LNCaP clone FGC (cell line): ENCODE data around the gene CDH8.

ENCODE experiments used
- DNase-seq: peaks from one replicate; pipeline ENCODE4 v3.0.0-alpha.2; 2011; ENCODE audit warnings: low read depth
- H3K4me3 ChIP-seq: 2 replicates; pipeline ENCODE4 v1.5.1; 2011; ENCODE audit warnings: mild to moderate bottlenecking, low read depth, low read length, control low read depth
- TF ChIP-seq, protein P1 (sequence below): IDR thresholded peaks from 2 replicates; pipeline ENCODE4 v1.5.1; 2012; ENCODE audit warnings: mild to moderate bottlenecking; ENCODE audit not compliant: control insufficient read depth, insufficient read depth; ENCODE audit errors: extremely low read depth

CDH8 gene

DNA sequence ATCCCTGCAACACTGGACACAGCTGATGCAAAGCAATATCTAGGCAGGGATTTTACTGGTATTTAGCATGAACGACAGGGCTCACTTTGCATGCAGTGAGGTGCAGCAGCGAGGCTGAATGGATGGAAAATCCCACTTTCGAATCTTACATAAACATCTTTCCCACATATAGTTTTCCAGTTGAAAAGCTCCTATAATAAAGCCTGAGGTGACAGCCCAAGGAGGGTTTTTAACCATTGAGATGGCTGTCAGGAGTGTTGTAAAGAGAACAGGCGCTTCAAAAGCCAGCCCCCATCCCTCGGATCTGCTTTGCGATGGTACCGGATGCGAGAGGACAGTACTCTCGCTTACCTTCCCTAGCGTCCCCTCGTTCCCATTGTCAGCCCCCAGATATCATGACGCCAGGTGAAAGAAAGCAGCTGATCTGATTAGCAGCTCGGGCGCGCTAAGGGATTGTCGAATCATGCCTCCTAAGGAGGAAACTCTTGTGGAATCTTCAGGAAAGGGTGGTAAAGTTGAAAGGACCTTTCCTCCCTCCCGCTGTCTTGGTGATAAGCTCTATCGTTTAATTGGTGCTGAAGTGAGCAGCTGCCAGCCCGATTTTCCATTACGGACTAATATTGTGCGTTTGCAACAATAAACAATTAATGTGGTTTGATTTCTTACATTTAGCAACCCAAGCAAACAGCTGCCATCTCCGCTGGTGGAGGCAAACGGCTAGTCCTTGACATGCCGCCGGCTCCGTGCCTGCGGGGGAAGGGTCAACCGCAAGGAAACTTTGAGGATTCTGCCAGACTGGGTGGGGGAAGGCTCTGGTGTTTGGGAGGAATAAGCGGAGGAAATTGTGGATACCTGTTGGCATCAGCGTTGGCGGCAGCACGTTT, 1.8 kb downstream of the CDH8 start:
- H3K4me3 ChIP-seq, result no peak overlapping the region
- no peak for DNase-seq
- TF ChIP-seq, protein P1, sequence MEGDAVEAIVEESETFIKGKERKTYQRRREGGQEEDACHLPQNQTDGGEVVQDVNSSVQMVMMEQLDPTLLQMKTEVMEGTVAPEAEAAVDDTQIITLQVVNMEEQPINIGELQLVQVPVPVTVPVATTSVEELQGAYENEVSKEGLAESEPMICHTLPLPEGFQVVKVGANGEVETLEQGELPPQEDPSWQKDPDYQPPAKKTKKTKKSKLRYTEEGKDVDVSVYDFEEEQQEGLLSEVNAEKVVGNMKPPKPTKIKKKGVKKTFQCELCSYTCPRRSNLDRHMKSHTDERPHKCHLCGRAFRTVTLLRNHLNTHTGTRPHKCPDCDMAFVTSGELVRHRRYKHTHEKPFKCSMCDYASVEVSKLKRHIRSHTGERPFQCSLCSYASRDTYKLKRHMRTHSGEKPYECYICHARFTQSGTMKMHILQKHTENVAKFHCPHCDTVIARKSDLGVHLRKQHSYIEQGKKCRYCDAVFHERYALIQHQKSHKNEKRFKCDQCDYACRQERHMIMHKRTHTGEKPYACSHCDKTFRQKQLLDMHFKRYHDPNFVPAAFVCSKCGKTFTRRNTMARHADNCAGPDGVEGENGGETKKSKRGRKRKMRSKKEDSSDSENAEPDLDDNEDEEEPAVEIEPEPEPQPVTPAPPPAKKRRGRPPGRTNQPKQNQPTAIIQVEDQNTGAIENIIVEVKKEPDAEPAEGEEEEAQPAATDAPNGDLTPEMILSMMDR, result no peak

DNA sequence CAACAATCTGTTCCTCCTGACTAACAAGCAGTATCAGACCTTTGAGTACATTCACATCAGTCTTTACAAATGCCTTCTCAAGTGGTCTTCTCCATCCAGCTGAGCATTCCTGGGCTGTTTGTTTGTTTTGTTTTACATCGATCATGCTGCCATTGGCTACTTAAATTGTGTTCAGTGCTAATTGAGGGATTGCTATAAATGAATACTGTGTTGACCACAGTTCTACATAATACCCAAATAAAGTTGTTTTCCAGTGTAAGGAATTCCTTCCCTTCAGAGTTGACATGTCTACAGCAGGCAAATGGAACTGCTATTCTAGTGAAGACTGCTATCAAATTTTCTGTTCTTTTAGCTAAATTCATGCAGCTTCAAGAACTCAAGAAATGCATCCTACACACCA, 3.2 kb downstream of the CDH8 start:
- no peak overlapping the region for H3K4me3 ChIP-seq
- DNase-seq, result no peak
- TF ChIP-seq, protein P1, result no peak

DNA sequence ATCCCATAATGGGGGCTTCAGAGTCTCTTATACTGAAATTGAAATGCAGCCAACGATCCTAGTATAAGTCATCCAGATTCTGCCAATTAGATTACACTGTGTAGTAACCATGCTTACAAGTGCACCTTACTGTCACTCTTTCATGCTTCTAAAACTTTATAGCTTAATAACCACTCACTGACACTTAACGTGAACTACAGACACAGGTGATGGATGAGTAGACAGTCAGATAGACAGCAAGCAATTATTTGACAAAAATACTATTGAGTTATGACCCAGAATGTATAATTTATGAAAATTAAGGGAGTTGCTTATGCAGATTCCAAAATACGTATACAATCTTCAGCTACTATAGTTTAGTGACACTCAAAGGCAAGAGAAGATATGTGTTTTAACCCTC, 6.3 kb downstream of the CDH8 start:
- DNase-seq, result no peak
- no peak overlapping the region for H3K4me3 ChIP-seq
- TF ChIP-seq, protein P1, result no peak

DNA sequence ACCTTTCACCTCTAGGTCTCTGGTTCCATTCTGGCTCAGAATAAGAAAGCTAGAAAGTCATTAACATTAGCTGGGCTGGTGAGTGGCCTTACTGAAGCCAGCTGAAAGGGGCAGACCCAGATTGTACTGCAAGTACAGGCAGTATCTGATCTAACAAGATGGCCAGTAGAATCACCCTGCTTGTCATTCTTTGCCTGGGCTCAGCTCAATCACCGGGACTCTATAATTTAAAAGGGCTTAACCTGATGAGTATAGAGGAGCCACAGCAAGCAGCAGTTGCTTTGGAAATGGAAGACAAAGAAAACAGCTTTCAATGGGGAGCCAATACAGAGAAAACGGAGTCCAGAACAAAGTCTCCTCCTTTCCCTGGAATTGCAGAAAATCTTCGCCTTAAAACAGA, 13.6 kb downstream of the CDH8 start:
- no peak overlapping the region for H3K4me3 ChIP-seq
- TF ChIP-seq, protein P1, result no peak
- no peak for DNase-seq

DNA sequence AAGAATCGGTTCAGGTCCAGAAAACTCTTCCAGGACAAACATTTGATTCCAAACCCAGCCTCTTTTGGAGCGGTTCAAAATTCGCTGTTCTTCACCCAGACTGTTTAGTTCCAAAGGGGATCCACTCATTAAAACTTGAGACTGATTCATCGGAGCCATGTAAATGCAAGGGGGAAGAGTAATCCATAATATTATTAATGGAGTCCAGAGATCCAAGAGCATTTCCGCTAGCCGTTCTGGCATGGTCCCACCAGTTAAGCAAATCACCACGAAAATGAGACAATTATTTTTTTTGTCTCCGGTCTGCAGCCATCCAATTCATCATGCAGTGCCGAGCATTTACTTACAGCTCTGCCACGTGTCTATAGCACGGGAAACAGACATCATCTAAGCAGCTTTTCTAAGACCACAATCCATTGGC, 15.1 kb downstream of the CDH8 start:
- no peak overlapping the region for H3K4me3 ChIP-seq
- DNase-seq, result no peak
- TF ChIP-seq, protein P1, result no peak

DNA sequence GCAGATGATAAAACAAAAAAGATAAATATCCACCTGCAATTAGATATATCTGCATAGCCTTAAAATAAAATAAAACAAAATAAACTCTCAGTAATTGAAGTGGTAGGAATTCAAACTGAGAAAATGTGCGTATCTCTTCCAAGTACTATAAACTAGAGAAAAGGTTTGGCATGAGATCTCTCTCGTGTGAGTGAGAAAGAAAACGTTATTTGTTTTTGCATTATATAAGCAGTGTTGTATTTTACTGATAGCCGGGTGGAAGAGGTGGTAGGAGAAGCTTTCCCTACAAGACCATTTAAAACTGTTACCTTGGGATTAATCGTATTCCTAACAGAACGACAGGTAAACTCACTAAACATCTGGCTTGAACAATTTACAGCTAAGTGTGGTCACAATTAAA, 15.6 kb downstream of the CDH8 start:
- H3K4me3 ChIP-seq, result no peak overlapping the region
- TF ChIP-seq, protein P1, result no peak
- DNase-seq, result no peak

DNA sequence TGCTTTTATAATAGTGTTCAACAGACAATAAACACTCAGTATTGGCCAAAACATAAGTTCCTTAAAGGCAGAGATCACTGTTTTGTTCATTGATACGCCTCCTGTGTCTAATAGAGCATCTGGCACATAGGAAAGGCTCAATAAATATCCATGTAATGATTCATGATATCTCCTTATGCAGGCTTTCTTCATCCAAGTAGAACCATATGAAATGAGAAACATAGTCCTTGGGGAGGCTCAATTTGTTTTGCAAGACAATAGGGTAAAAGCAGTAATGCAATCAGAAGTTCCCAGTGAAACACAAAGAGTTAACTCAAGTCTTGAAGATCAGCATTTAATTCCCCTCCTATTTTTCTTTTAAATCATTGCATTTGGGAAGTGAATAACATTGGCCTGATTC, 16.4 kb downstream of the CDH8 start:
- TF ChIP-seq, protein P1, result no peak
- DNase-seq, result no peak

More for the DNA sequence above, 16.4 kb downstream of the CDH8 start:
- no peak overlapping the region for H3K4me3 ChIP-seq
